HG03457 (cell line): ENCODE measurements around the gene ZKSCAN3.
"Not testable (repeated sequence)": the region's sequence is repeated elsewhere in the genome, so short reads cannot be mapped to it uniquely, and the experiment has no call there.

Experiments used
- ATAC-seq: cut with Tn5 transposase; IDR thresholded peaks from one replicate; pipeline ENCODE4 v1.9.1; 2021; ENCODE audit warnings: moderate number of reproducible peaks; ENCODE audit not compliant: unreplicated experiment

ZKSCAN3 gene

DNA sequence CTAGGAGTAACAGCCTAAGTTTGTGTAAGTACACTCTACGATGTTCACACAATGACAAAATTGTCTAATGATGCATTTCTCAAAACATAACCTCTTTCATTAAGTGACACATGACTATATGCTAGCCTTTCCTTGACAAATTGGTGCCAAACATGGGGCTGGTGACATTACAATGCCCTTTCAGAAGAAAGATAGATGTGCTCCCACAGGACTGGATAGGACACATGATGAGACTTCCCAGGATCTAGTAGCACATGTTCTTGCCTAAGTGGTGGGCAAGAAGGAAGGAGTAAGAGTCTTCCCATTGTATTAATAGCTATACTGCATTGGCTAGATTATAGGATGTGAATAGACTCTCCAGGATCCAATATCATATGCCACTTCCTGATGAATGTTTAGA, 21.5 kb downstream of the ZKSCAN3 start:
- no peak for ATAC-seq

- no peak for ATAC-seq
Measured at GRCh38 chr6:28371706-28372451, 22.1 kb downstream of the ZKSCAN3 start.

DNA sequence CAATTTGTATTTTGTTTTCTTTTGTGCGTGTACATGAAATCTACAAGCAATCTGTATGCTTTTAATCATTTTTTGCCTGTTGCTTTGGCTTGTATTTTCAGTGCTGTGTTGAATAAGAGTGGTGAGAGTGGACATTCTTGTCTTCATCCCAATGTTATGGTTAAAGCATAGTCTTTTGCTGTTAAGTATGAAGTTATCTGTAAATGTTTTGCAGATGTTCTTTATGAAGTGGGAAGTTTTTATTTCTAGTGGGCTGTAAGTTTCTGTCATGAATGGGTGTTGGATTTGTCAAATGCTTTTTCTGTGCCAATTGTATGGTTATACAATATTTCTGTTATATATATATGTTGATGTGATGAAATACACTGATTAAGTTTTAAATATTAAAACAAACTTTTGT, 24.2 kb downstream of the ZKSCAN3 start:
- no peak for ATAC-seq

- no peak for ATAC-seq
Measured at GRCh38 chr6:28377879-28378278, 28.1 kb downstream of the ZKSCAN3 start.

- no peak for ATAC-seq
Measured at GRCh38 chr6:28378644-28379043, 28.9 kb downstream of the ZKSCAN3 start.

- ATAC-seq = no peak
Measured at GRCh38 chr6:28380381-28380780, 30.6 kb downstream of the ZKSCAN3 start.

DNA sequence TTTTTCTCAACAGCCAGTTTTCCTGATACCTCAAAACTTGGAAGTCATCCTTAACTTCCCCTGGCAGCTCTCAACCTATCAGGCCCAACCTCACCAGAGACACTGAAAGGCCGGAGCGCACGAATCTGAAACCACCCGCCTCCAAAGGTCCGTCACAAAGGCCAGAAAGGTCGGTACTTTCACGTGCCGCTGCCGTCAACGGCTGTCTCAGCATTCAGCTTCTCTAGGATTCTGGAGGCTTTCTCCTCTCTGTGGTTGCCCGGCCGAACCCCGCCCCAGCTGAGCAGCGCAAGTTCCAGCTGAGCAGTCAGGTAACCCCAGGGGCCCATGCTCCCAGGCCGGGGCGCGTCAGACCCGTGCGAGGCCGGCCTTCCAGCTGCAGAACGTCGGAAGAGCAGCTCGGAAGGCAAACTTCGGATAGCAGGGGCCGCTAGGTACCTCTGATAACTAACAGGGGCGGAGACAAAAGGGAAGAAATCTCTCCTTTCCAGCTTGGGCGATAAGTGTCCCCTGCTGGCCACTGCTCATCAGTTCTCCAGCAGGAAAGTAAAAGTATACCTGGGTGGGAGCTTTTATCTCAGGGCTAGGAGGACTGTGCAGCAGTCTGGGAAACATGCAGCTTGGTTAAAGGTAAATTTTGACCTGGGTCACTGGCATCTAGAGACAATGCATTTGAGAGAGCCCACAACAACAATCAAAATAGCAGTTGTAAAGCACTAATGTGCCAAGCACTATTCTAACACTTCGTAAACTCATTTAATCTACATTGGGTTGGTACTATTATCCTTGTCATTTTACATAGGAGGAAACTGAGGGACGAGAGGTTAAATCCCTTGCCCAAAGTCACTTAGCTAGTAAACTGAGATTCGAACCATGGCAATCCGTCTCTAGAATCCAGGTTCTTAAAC, 33.7 kb downstream of the ZKSCAN3 start:
- peak; percentile 80 for ATAC-seq

GRCh38 chr6:28384143-28384533, 34.4 kb downstream of the ZKSCAN3 start:
- ATAC-seq = no peak

DNA sequence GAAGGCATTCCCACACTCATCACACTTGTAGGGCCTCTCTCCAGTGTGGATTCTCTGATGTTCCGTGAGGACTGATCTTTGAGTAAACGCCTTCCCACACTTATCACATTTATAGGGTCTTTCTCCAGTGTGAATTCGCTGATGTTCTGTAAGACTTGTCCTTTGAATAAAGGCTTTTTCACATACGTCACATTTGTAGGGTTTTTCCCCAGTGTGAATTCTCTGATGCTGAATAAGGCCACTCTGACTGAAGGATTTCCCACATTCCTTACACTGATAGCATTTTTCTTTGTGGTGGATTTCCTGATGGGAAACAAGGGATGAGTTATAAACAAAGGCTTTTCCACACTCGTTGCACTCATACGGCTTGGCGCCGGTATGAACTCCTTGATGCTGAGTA, 40.9 kb downstream of the ZKSCAN3 start:
- no peak for ATAC-seq

GRCh38 chr6:28393912-28394662, 44.3 kb downstream of the ZKSCAN3 start:
- ATAC-seq = no peak

GRCh38 chr6:28395918-28396317, 46.2 kb downstream of the ZKSCAN3 start:
- ATAC-seq = no peak

- ATAC-seq = no peak
Measured at GRCh38 chr6:28399350-28400121, 49.8 kb downstream of the ZKSCAN3 start, which contains the start of gene ZSCAN12. Gene ZSCAN12, minus strand, starts transcription at chr6:28399747. Its CDS starts 1,342 bp downstream, at chr6:28398405.

DNA sequence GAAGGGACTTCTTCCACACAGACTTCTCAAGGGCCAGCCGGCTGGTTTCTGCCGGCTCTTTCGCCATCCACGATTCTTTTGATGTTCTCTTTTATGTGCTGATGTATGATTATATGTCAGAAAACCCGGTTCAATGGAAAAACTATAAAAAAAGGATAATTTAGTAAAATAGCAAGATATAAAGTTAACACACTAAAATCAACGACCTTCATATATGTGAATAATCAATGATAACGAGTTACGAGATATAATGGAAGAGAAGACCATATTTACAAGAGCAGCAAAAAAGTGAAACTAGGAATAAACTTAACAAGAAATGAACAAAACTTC, 50.3 kb downstream of the ZKSCAN3 start:
- ATAC-seq = no peak

DNA sequence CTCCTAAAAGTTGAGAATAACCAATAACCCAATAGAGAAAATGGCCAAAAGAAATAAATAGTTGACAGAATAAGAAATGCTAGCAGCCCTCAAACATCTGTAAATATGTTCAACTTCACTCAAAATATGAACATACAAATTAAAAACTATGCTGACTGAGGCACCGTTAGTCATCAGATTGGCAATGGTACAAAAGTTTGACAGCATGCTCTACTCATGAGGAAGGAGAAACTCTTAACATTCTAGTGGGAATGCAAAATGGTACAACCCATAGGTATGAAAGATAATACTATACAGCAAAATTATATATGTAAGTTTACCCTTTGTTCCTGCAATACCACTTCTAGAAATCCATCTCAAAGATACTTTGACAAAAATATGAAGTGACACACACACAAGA, 51.4 kb downstream of the ZKSCAN3 start:
- no peak for ATAC-seq

DNA sequence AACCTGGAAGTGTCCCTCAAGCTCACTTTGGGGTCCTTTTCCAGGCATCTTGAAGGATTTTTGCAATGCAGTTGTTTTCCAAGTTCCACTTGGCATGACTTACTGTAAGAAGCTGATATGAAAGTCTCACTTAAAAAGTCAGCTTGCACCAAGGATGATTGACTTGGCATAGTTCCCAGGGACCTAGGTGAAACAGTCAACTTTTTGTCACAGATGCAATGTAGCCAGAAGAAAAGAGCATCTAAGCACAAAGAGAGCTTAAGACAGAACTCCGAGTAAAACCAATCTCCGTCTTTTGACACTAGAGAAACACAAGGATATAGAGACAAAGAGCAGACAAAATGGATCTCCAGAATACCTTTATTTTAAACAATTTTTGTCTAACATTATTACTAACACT, 52.5 kb downstream of the ZKSCAN3 start:
- no peak for ATAC-seq

- not testable (repeated sequence) for ATAC-seq
Measured at GRCh38 chr6:28403923-28404322, 54.2 kb downstream of the ZKSCAN3 start.

GRCh38 chr6:28407401-28407800, 57.7 kb downstream of the ZKSCAN3 start:
- ATAC-seq = no peak

GRCh38 chr6:28408076-28408802, 58.5 kb downstream of the ZKSCAN3 start:
- no peak for ATAC-seq

GRCh38 chr6:28410767-28411166, 61.0 kb downstream of the ZKSCAN3 start:
- no peak for ATAC-seq

DNA sequence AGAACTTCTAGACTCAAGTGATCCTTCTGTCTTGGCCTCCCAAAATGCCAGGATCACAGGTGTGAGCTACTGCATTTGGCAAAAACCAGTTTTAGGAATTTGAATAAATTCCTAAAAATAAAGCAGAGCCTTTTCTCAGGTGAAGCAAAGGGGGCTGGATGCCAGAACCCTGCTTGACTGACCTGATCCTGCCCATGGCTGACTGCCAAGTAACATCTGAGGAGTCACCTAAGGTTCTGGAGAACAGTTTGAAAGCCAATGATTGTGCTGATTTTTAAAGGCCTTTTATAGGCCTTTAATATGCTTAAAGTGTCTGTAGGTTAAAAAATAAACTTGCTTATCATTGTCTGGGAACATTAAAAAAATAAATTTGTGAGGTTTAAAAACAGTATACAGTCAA, 63.9 kb downstream of the ZKSCAN3 start:
- ATAC-seq = no peak
